MM.1S (cell line): Measurements from ENCODE around the gene VRK3.

Experiments
- EZH2 ChIP-seq: fragments of 300-600 bp; sonication (generic); optimal IDR thresholded peaks from 2 replicates; pipeline ENCODE3; 2017; ENCODE audit warnings: low read depth, mild to moderate bottlenecking, antibody characterized with exemption, low read length, mixed read lengths
- TF ChIP-seq, protein P1 (sequence below): fragments of 300-600 bp; sonication (generic); IDR thresholded peaks from 2 replicates; pipeline ENCODE4 v1.5.1; 2016; ENCODE audit warnings: antibody characterized with exemption, low read length, mixed read lengths

DNA sequence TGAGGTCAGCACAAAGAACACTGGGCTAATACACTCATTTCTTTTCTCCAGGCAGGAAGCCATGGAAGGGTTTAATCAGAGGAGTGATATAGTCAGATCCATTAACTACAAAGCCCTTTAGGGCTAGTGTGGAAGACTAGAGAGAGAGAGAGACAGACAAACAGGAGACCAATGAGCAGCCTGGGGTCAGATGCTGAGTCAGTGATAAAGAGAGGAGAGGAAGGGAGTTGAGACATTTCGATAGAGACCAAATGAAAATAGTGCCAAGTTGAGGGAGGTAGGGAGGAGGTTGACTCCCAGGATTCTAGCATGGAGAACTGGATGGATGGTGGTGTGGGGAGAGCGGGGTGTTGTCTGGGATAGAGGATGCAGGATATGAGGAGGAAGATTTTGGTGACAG, 18.8 kb upstream of the VRK3 start:
- TF ChIP-seq, protein P1, sequence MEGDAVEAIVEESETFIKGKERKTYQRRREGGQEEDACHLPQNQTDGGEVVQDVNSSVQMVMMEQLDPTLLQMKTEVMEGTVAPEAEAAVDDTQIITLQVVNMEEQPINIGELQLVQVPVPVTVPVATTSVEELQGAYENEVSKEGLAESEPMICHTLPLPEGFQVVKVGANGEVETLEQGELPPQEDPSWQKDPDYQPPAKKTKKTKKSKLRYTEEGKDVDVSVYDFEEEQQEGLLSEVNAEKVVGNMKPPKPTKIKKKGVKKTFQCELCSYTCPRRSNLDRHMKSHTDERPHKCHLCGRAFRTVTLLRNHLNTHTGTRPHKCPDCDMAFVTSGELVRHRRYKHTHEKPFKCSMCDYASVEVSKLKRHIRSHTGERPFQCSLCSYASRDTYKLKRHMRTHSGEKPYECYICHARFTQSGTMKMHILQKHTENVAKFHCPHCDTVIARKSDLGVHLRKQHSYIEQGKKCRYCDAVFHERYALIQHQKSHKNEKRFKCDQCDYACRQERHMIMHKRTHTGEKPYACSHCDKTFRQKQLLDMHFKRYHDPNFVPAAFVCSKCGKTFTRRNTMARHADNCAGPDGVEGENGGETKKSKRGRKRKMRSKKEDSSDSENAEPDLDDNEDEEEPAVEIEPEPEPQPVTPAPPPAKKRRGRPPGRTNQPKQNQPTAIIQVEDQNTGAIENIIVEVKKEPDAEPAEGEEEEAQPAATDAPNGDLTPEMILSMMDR = no peak
- no peak for TF ChIP-seq EZH2
